ENCODE data around the gene ANTXRL. TPM values are rescaled to one million over a fixed set of nuclear protein-coding genes. Genes with fewer than 3 reads are reported as not detected.

The ANTXRL gene
- total and polyA plus RNA-seq, 2 of the 8 experiments (the other 6 are each of a cell fraction or from before 2014, with no cell fraction given): not detected

DNA sequence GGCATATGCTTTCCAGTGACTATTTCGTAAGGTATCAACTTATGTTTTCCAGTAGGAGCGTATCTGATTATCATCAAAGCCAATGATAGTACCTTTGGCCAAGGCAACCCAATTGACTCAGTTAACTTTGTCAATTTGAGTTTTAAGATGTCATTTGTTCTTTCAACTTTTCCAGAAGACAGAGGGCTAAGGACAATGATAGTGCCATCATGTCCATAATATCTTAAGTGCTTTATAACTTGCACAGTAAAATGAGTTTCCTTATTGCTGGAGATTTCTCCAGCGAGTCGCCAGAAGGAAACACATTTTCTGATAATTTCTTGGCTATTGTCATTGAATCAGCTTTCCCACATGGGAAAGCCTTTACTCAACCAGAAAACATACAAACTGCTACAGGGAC lies 35.0 kb downstream of the ANTXRL start:
- Histone ChIP-seq H3K23me2 (ENCODE audit: low read depth, low read length) (no peaks in the 10 kb centered on the region), H3K4me3 (ENCODE audit: extremely low read depth in 1 of 4, insufficient read depth in 2 of 4, low read depth in 3 of 4, low read length in 4 of 4) (no peak overlapping the region), H2AFZ (ENCODE audit: low read length) (no peak overlapping the region), H2BK20ac (ENCODE audit: low read length) (no peak overlapping the region), H4K91ac (replicated peaks; ENCODE audit: insufficient read length, low read length) (no peak overlapping the region), H4K20me1 (replicated peaks in 1 of 2; ENCODE audit: control insufficient read depth in 1 of 2, insufficient read depth in 2 of 2, low read length in 2 of 2) (no peaks in the 10 kb centered on the region), H3K23ac (ENCODE audit: insufficient read length) (no peak overlapping the region), H3K9me3 (ENCODE audit: insufficient read depth in 2 of 2, low read depth in 1 of 2, low read length in 1 of 2) (no peaks in the 10 kb centered on the region), H3K56ac (replicated peaks; ENCODE audit: insufficient read length, low read depth, low read length) (no peak overlapping the region), H3K9ac (replicated peaks in 1 of 4; ENCODE audit: extremely low read depth in 1 of 4, low read depth in 3 of 4, low read length in 3 of 4) (no peak overlapping the region), H2BK120ac (replicated peaks; ENCODE audit: low read depth, low read length) (no peak overlapping the region), H3K27ac (ENCODE audit: low read depth, low read length) (no peak overlapping the region), H3K36me3 (ENCODE audit: control insufficient read depth in 2 of 4, insufficient read depth in 4 of 4, low read length in 3 of 4) (no peaks in the 10 kb centered on the region), H3K79me1 (ENCODE audit: low read depth, low read length) (no peaks in the 10 kb centered on the region), H3K18ac (ENCODE audit: extremely low read depth, low read length) (no peak overlapping the region), H2BK12ac (ENCODE audit: low read depth, low read length) (no peak overlapping the region), H2AK5ac (ENCODE audit: low read depth, low read length) (no peak overlapping the region), H2BK15ac (ENCODE audit: low read length) (no peak overlapping the region), H3K79me2 (ENCODE audit: control insufficient read depth in 1 of 2, insufficient read depth in 2 of 2, low read length in 2 of 2) (no peaks in the 10 kb centered on the region), H3K4me1 (replicated peaks in 1 of 4; ENCODE audit: control insufficient read depth in 3 of 4, insufficient read depth in 4 of 4, low read length in 3 of 4) (no peaks in the 10 kb centered on the region), H4K5ac (ENCODE audit: insufficient read length, low read depth, low read length) (no peak overlapping the region), H3K4ac (replicated peaks; ENCODE audit: insufficient read length, low read depth, low read length) (no peak overlapping the region), H2BK5ac (ENCODE audit: low read depth, low read length) (no peak overlapping the region), H3K27me3 (replicated peaks in 1 of 4; ENCODE audit: control insufficient read depth in 3 of 4, extremely low read depth in 1 of 4, insufficient read depth in 3 of 4, low read length in 3 of 4) (no peaks in the 10 kb centered on the region; a peak in 1 of 7 replicates), H3K4me2 (ENCODE audit: insufficient read depth in 1 of 2, low read depth in 2 of 2, low read length in 2 of 2) (no peak overlapping the region), H3K14ac (ENCODE audit: insufficient read length) (no peak overlapping the region), H4K8ac (ENCODE audit: extremely low read depth, insufficient read depth, low read length) (no peak overlapping the region)
- DNase-seq (ENCODE audit: low read depth in 1 of 2, low spot score in 2 of 2) (no peak), FAIRE-seq (no peak)
- POLR2A ChIA-PET (ENCODE audit: partially characterized antibody): no interaction called here
- TF ChIP-seq SIX5 (IDR thresholded peaks at IDR 0.05; ENCODE audit: low read depth, low read length) (no peak), TBP (IDR thresholded peaks at IDR 0.05; ENCODE audit: low read depth, low read length) (no peak), TAF1 (IDR thresholded peaks at IDR 0.05; ENCODE audit: low read depth, low read length) (no peak), E2F6 (IDR thresholded peaks at IDR 0.05) (no peak)
- CTCF ChIA-PET (ENCODE audit: partially characterized antibody): interaction anchor here (0.9 to 1.5 kb wide), 3 partner anchors 25 to 85 kb away, joined by 3 to 4 read pairs (median 4); no protein-coding TSS in a partner anchor
- 87% methylated on average over 4 of the region's 4 CpGs; no CpG with 5 or more reads in 1 of the 2 experiments for WGBS, 2 experiments (ENCODE audit: extremely low coverage in 1 of 2, insufficient coverage in 1 of 2, insufficient read length in 1 of 2, insufficient replicate concordance in 2 of 2, low coverage in 1 of 2, low lambda C conversion rate in 2 of 2, missing lambda C conversion rate in 1 of 2)

All from H1 (cell line).